ENCODE data around the gene TGFA. TPM values are rescaled to one million over a fixed set of nuclear protein-coding genes. Genes with fewer than 3 reads are reported as not detected.

Gene TGFA
- total RNA-seq, 1 experiment from 2014 or later, result 50.1 TPM

- H3K4me3 ChIP-seq (replicated peaks in 1 of 2; ENCODE audit: low read depth in 1 of 2, low read length in 2 of 2), result no peak overlapping the region
- H4K20me1 ChIP-seq (ENCODE audit: insufficient read depth), result no peaks in the 10 kb centered on the region
- H3K9me3 ChIP-seq (ENCODE audit: control insufficient read depth in 1 of 2, insufficient read depth in 1 of 2, low read depth in 1 of 2, low read length in 2 of 2), result no peaks in the 10 kb centered on the region
- no peak overlapping the region for H3K4me2 ChIP-seq (ENCODE audit: low read length)
- ChIA-PET POLR2A (no interaction called here), RAD21 (ENCODE audit: low non-redundant PET in 1 of 2, low total read pairs in 2 of 2, uncharacterized antibody in 2 of 2, unreplicated experiment in 2 of 2) (no interaction called here), CTCF (no interaction called here)
- no peak for TF ChIP-seq MAX (IDR thresholded peaks at IDR 0.05)
- no peak for TF ChIP-seq YY1 (IDR thresholded peaks at IDR 0.05; ENCODE audit: extremely low read depth, insufficient replicate concordance, low read depth, low read length)
- TF ChIP-seq ATF3 (IDR thresholded peaks at IDR 0.05), result no peak
- no peak for TF ChIP-seq CBX3 (IDR thresholded peaks at IDR 0.05; ENCODE audit: low read depth)
- no peak for TF ChIP-seq CTCF (IDR thresholded peaks at IDR 0.05 in 2 of 3, conservative IDR thresholded peaks at IDR 0.05 in 1 of 3; ENCODE audit: borderline replicate concordance in 1 of 3, insufficient read depth in 1 of 3, low read depth in 2 of 3, low read length in 2 of 3)
- no peak for TF ChIP-seq SIN3A (IDR thresholded peaks at IDR 0.05; ENCODE audit: low read depth)
- no peak for TF ChIP-seq EZH2 (IDR thresholded peaks at IDR 0.05)
- no peak overlapping the region for H3K9ac ChIP-seq (ENCODE audit: low read length)
- H3K27me3 ChIP-seq (ENCODE audit: insufficient read depth, low read length), result no peaks in the 10 kb centered on the region
- BruUV-seq (replicated peaks), result no TSS peak
- H3K4me1 ChIP-seq (ENCODE audit: control insufficient read depth in 1 of 2, insufficient read depth in 2 of 2, low read length in 2 of 2), result peaks cover under 1 to 3% of the 10 kb centered on the region in 2 experiments; a peak in 3 of 4 replicates
- 0 out of 4 replicates have a peak, but pooled peaks cover 0 to 6% of the 10 kb centered on the region in 2 experiments for H3K36me3 ChIP-seq (ENCODE audit: control insufficient read depth in 1 of 2, insufficient read depth in 2 of 2, low read length in 2 of 2)
- H2AFZ ChIP-seq (ENCODE audit: low read depth, low read length, poor library complexity, severe bottlenecking), result no peak overlapping the region
- intact Hi-C loops (cut with micrococcal nuclease), result no loop called here
- H3K9me2 ChIP-seq (ENCODE audit: insufficient read depth), result no peaks in the 10 kb centered on the region
- DNase-seq (ENCODE audit: low read depth, low spot score) (no peak), ATAC-seq (no peak)
- no peak overlapping the region for H3K27ac ChIP-seq (ENCODE audit: low read depth, low read length)
- no peaks in the 10 kb centered on the region; the same call in 1 of the 2 replicates for H3K79me2 ChIP-seq (ENCODE audit: insufficient read depth, low read length)
These were observed 49.7 kb downstream of the TGFA start for GRCh38 chr2:70503896-70504295.

- H3K36me3 ChIP-seq (ENCODE audit: control insufficient read depth in 1 of 2, insufficient read depth in 2 of 2, low read length in 2 of 2), result 0 out of 4 replicates have a peak, but pooled peaks cover 0 to 6% of the 10 kb centered on the region in 2 experiments
- CTCF ChIA-PET, result no interaction called here
- H3K4me2 ChIP-seq (ENCODE audit: low read length), result no peak overlapping the region
- BruUV-seq (replicated peaks), result no TSS peak
- intact Hi-C loops (cut with micrococcal nuclease), result no loop called here
- no peaks in the 10 kb centered on the region for H3K9me2 ChIP-seq (ENCODE audit: insufficient read depth)
- no peaks in the 10 kb centered on the region for H4K20me1 ChIP-seq (ENCODE audit: insufficient read depth)
- no peak overlapping the region for H3K27ac ChIP-seq (ENCODE audit: low read depth, low read length)
- RAD21 ChIA-PET (ENCODE audit: low non-redundant PET in 1 of 2, low total read pairs in 2 of 2, uncharacterized antibody in 2 of 2, unreplicated experiment in 2 of 2), result no interaction called here
- no peaks in the 10 kb centered on the region for H3K27me3 ChIP-seq (ENCODE audit: insufficient read depth, low read length)
- H2AFZ ChIP-seq (ENCODE audit: low read depth, low read length, poor library complexity, severe bottlenecking), result no peak overlapping the region
- peaks cover 10 to 15% of the 10 kb centered on the region in 2 experiments; a peak in 3 of 4 replicates for H3K4me1 ChIP-seq (ENCODE audit: control insufficient read depth in 1 of 2, insufficient read depth in 2 of 2, low read length in 2 of 2)
- H3K9me3 ChIP-seq (ENCODE audit: control insufficient read depth in 1 of 2, insufficient read depth in 1 of 2, low read depth in 1 of 2, low read length in 2 of 2), result no peaks in the 10 kb centered on the region
- ATAC-seq (no peak), DNase-seq (ENCODE audit: low read depth, low spot score) (no peak)
- POLR2A ChIA-PET, result no interaction called here
- no peak overlapping the region for H3K9ac ChIP-seq (ENCODE audit: low read length)
- H3K79me2 ChIP-seq (ENCODE audit: insufficient read depth, low read length), result no peaks in the 10 kb centered on the region; the same call in none of the 2 replicates
- no peak overlapping the region for H3K4me3 ChIP-seq (replicated peaks in 1 of 2; ENCODE audit: low read depth in 1 of 2, low read length in 2 of 2)
- no peak for TF ChIP-seq ZFX (IDR thresholded peaks at IDR 0.05)
- TF ChIP-seq EZH2 (IDR thresholded peaks at IDR 0.05), result no peak
These were observed 51.9 kb downstream of the TGFA start for GRCh38 chr2:70501728-70502127.

Data from HCT116 (cell line).